SJCRH30 (cell line): ENCODE data around the gene KIF26B. TPM values are rescaled to one million over a fixed set of nuclear protein-coding genes. Genes with fewer than 3 reads are reported as not detected.

Source experiments
- DNase-seq, 2 experiments: peaks; one replicate each; pipeline ENCODE4 v3.0.0-alpha.2; 2015 to 2020
- H3K27ac ChIP-seq: fragments of 250-450 bp; sonication (Bioruptor Pico); 2 replicates; pipeline ENCODE4 v1.5.1; 2020; ENCODE audit warnings: mild to moderate bottlenecking, moderate library complexity
- H3K27me3 ChIP-seq: fragments of 250-450 bp; sonication (Bioruptor Pico); 2 replicates; pipeline ENCODE4 v1.5.1; 2020; ENCODE audit warnings: mild to moderate bottlenecking, moderate library complexity
- H3K36me3 ChIP-seq: fragments of 250-450 bp; sonication (Bioruptor Pico); 2 replicates; pipeline ENCODE4 v1.5.1; 2020; ENCODE audit warnings: mild to moderate bottlenecking, moderate library complexity
- H3K4me1 ChIP-seq: fragments of 250-450 bp; sonication (Bioruptor Pico); 2 replicates; pipeline ENCODE4 v1.5.1; 2020; ENCODE audit warnings: mild to moderate bottlenecking, moderate library complexity
- H3K4me3 ChIP-seq: fragments of 250-450 bp; sonication (Bioruptor Pico); 2 replicates; pipeline ENCODE4 v1.5.1; 2020; ENCODE audit warnings: mild to moderate bottlenecking, moderate library complexity
- H3K9me3 ChIP-seq: fragments of 250-450 bp; sonication (Bioruptor Pico); replicated peaks from 2 replicates; pipeline ENCODE4 v1.5.1; 2020; ENCODE audit warnings: mild to moderate bottlenecking, moderate library complexity
- total RNA-seq: library from RNA; depleted of rRNA; stranded (reverse); fragments of >200 nt; shearing (Covaris generic); gene quantifications from 2 replicates; pipeline ENCODE4 v1.2.3, GENCODE V29; 2014

The KIF26B gene
- total RNA-seq, 1 experiment from 2014 or later, result 14.4 TPM

GRCh38 chr1:245683676-245684075 lies 528.9 kb downstream of the KIF26B start:
- no peak for DNase-seq
- H3K27me3 ChIP-seq, result no peaks in the 10 kb centered on the region
- H3K4me3 ChIP-seq, result no peak overlapping the region
- H3K9me3 ChIP-seq, result no peaks in the 10 kb centered on the region
- no peaks in the 10 kb centered on the region for H3K36me3 ChIP-seq
- no peaks in the 10 kb centered on the region for H3K4me1 ChIP-seq
- no peak overlapping the region for H3K27ac ChIP-seq

- no peak for DNase-seq
- Histone ChIP-seq H3K4me1 (no peaks in the 10 kb centered on the region), H3K9me3 (no peaks in the 10 kb centered on the region), H3K27ac (no peak overlapping the region), H3K36me3 (no peaks in the 10 kb centered on the region), H3K27me3 (no peaks in the 10 kb centered on the region), H3K4me3 (no peak overlapping the region)
These were observed 529.4 kb downstream of the KIF26B start for GRCh38 chr1:245684166-245684565.

GRCh38 chr1:245684571-245684970 lies 529.8 kb downstream of the KIF26B start:
- no peak for DNase-seq
- no peaks in the 10 kb centered on the region for H3K36me3 ChIP-seq
- no peaks in the 10 kb centered on the region for H3K9me3 ChIP-seq
- H3K4me3 ChIP-seq, result no peak overlapping the region
- H3K4me1 ChIP-seq, result no peaks in the 10 kb centered on the region
- H3K27ac ChIP-seq, result no peak overlapping the region
- H3K27me3 ChIP-seq, result no peaks in the 10 kb centered on the region

- H3K27me3 ChIP-seq, result no peaks in the 10 kb centered on the region
- no peak for DNase-seq
- no peaks in the 10 kb centered on the region for H3K4me1 ChIP-seq
- no peak overlapping the region for H3K27ac ChIP-seq
- no peak overlapping the region for H3K4me3 ChIP-seq
- no peaks in the 10 kb centered on the region for H3K9me3 ChIP-seq
- no peaks in the 10 kb centered on the region for H3K36me3 ChIP-seq
These were observed 530.5 kb downstream of the KIF26B start for GRCh38 chr1:245685111-245685810.

GRCh38 chr1:245686006-245686405 lies 531.2 kb downstream of the KIF26B start:
- H3K27me3 ChIP-seq, result no peaks in the 10 kb centered on the region
- no peak overlapping the region for H3K27ac ChIP-seq
- DNase-seq, result no peak
- no peaks in the 10 kb centered on the region for H3K36me3 ChIP-seq
- no peak overlapping the region for H3K4me3 ChIP-seq
- no peaks in the 10 kb centered on the region for H3K4me1 ChIP-seq
- no peaks in the 10 kb centered on the region for H3K9me3 ChIP-seq

- DNase-seq, result no peak
- Histone ChIP-seq H3K36me3 (no peaks in the 10 kb centered on the region), H3K4me3 (no peak overlapping the region), H3K4me1 (no peaks in the 10 kb centered on the region), H3K27ac (no peak overlapping the region), H3K9me3 (no peaks in the 10 kb centered on the region), H3K27me3 (no peaks in the 10 kb centered on the region)
These were observed 531.8 kb downstream of the KIF26B start for GRCh38 chr1:245686446-245687030.

GRCh38 chr1:245687152-245687635 lies 532.4 kb downstream of the KIF26B start:
- Histone ChIP-seq H3K27ac (no peak overlapping the region), H3K4me1 (no peaks in the 10 kb centered on the region), H3K27me3 (no peaks in the 10 kb centered on the region), H3K36me3 (no peaks in the 10 kb centered on the region), H3K4me3 (no peak overlapping the region), H3K9me3 (no peaks in the 10 kb centered on the region)
- no peak for DNase-seq

- Histone ChIP-seq H3K9me3 (no peaks in the 10 kb centered on the region), H3K36me3 (no peaks in the 10 kb centered on the region), H3K4me1 (no peaks in the 10 kb centered on the region), H3K27ac (no peak overlapping the region), H3K4me3 (no peak overlapping the region), H3K27me3 (no peaks in the 10 kb centered on the region)
- DNase-seq, result no peak
These were observed 533.1 kb downstream of the KIF26B start for GRCh38 chr1:245687636-245688535.

- H3K36me3 ChIP-seq, result no peaks in the 10 kb centered on the region
These were observed 534.0 kb downstream of the KIF26B start for GRCh38 chr1:245688536-245689453.

GRCh38 chr1:245690156-245690690 lies 535.4 kb downstream of the KIF26B start:
- DNase-seq, result no peak
- Histone ChIP-seq H3K9me3 (no peaks in the 10 kb centered on the region), H3K4me3 (no peak overlapping the region), H3K4me1 (no peaks in the 10 kb centered on the region), H3K36me3 (no peaks in the 10 kb centered on the region), H3K27ac (no peak overlapping the region), H3K27me3 (no peaks in the 10 kb centered on the region)

More at GRCh38 chr1:245688536-245689453, 534.0 kb downstream of the KIF26B start:
- Histone ChIP-seq H3K9me3 (no peaks in the 10 kb centered on the region), H3K27me3 (no peaks in the 10 kb centered on the region), H3K4me1 (no peaks in the 10 kb centered on the region), H3K4me3 (no peak overlapping the region), H3K27ac (no peak overlapping the region)
- DNase-seq, result no peak

GRCh38 chr1:245690946-245691541 lies 536.3 kb downstream of the KIF26B start:
- Histone ChIP-seq H3K4me1 (no peaks in the 10 kb centered on the region), H3K27me3 (no peaks in the 10 kb centered on the region), H3K9me3 (no peaks in the 10 kb centered on the region), H3K36me3 (no peaks in the 10 kb centered on the region), H3K4me3 (no peak overlapping the region), H3K27ac (no peak overlapping the region)
- DNase-seq, result no peak

- Histone ChIP-seq H3K9me3 (no peaks in the 10 kb centered on the region), H3K27ac (no peak overlapping the region), H3K4me1 (no peaks in the 10 kb centered on the region), H3K27me3 (no peaks in the 10 kb centered on the region), H3K4me3 (no peak overlapping the region), H3K36me3 (no peaks in the 10 kb centered on the region)
- DNase-seq, result no peak
These were observed 537.1 kb downstream of the KIF26B start for GRCh38 chr1:245691897-245692296.

- Histone ChIP-seq H3K36me3 (no peaks in the 10 kb centered on the region), H3K27ac (no peak overlapping the region), H3K27me3 (no peaks in the 10 kb centered on the region), H3K4me1 (no peaks in the 10 kb centered on the region), H3K9me3 (no peaks in the 10 kb centered on the region), H3K4me3 (no peak overlapping the region)
- no peak for DNase-seq
These were observed 537.5 kb downstream of the KIF26B start for GRCh38 chr1:245692318-245692717.
